Suprapubic skin (tissue), 4 donors: ENCODE measurements around the gene SPOPL.

Experiments
- EP300 ChIP-seq: sonication (generic); formaldehyde crosslinking; IDR thresholded peaks from one replicate; pipeline ENCODE4 v1.6.1; 2017; ENCODE audit warnings: antibody characterized with exemption
- POLR2A ChIP-seq, 2 donors: fragments of 450-650 bp; IDR thresholded peaks; one replicate each; pipeline ENCODE4 v1.6.1; 2017; ENCODE audit warnings: antibody characterized with exemption in 2 of 2, mild to moderate bottlenecking in 2 of 2, moderate library complexity in 2 of 2
- POLR2AphosphoS5 ChIP-seq, 3 donors: sonication (generic); formaldehyde crosslinking; IDR thresholded peaks; one replicate each; pipeline ENCODE4 v1.6.1; 2017; ENCODE audit warnings: antibody characterized with exemption in 3 of 3
- TF ChIP-seq, protein P1 (sequence below), 2 donors: fragments of 200-600 bp in 1 of 2; fragments of 450-650 bp in 1 of 2; sonication (generic) in 1 of 2; IDR thresholded peaks; one replicate each; pipeline ENCODE4 v1.5.1; 2016 to 2019; ENCODE audit warnings: antibody characterized with exemption in 2 of 2, mild to moderate bottlenecking in 1 of 2, moderate library complexity in 1 of 2

DNA sequence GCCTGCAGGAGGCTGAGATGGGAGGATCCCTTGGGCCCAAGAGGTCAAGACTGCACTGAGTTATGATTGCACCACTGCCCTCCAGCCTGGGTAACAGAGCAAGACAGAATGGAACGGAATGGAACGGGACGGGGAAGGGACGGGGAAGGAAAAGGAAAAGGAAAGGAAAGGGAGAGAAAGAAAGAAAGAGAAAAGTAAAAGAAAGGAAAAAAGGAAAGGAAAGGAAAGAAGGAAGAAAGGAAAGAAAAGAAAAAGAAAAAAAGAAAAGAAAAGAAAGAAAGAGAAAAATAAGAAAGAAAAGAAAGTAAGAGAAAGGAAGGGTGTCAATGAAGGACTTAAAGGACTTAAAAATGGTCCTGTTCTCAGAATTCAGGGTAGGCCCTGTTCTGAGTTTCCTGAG lies 4.3 kb upstream of the SPOPL start:
- TF ChIP-seq, protein P1, sequence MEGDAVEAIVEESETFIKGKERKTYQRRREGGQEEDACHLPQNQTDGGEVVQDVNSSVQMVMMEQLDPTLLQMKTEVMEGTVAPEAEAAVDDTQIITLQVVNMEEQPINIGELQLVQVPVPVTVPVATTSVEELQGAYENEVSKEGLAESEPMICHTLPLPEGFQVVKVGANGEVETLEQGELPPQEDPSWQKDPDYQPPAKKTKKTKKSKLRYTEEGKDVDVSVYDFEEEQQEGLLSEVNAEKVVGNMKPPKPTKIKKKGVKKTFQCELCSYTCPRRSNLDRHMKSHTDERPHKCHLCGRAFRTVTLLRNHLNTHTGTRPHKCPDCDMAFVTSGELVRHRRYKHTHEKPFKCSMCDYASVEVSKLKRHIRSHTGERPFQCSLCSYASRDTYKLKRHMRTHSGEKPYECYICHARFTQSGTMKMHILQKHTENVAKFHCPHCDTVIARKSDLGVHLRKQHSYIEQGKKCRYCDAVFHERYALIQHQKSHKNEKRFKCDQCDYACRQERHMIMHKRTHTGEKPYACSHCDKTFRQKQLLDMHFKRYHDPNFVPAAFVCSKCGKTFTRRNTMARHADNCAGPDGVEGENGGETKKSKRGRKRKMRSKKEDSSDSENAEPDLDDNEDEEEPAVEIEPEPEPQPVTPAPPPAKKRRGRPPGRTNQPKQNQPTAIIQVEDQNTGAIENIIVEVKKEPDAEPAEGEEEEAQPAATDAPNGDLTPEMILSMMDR (IDR thresholded peaks at IDR 0.05), result no peak
- TF ChIP-seq POLR2AphosphoS5 (IDR thresholded peaks at IDR 0.05), result no peak
- no peak for TF ChIP-seq POLR2A (IDR thresholded peaks at IDR 0.05)
- no peak for TF ChIP-seq EP300
